Measurements from ENCODE around the gene MS4A6A. TPM values are rescaled to one million over a fixed set of nuclear protein-coding genes. Genes with fewer than 3 reads are reported as not detected.

MS4A6A gene
- polyA plus RNA-seq, 1 of the 3 experiments (the other 2 are of a cell fraction): not detected

DNA sequence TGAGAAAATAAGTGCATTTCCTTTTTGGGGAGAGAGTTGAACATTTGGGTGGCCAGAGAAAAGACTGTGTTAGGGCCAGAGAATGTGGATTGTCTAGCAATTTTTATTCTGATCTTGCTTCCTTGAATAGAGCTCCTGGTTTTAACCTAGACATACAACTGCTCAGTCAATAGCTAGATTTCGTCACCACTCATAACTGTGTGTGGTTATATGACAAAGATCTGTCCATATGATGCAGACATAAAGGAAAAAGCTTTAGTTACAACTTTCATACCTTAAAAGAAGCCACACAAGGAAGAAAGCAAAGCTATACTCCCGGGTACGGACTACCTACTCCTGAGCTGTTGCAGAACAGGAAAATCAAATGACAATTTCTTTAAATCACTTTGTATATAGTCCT, 37.2 kb downstream of the MS4A6A start:
- POLR2A ChIA-PET: no interaction called here
- no peaks in the 10 kb centered on the region for H3K4me1 ChIP-seq (ENCODE audit: control insufficient read depth in 1 of 2, insufficient read depth in 2 of 2, low read depth in 1 of 2, low read length in 1 of 2)
- 3% methylated on average over 3 of the region's 3 CpGs for WGBS (ENCODE audit: low lambda C conversion rate)

DNA sequence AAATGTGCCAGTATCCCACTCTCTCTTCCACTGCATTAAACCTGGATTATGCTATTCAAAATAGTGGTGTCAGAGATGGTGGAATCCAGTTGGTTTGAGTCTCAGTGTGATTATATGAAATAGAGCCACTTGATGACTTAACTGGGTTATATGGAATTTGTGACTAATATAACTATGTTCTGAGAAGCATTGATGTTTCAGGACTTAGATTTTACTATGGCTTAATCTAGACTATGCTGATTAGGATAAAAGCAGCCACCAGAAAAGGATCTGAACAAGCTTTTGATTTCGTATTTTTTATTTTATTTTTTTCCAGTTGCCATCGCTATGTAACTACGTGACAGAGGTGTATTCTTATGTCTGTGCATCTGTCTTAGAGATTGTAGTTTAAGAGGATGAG, 39.1 kb downstream of the MS4A6A start:
- no peaks in the 10 kb centered on the region for H3K9me3 ChIP-seq
- no peaks in the 10 kb centered on the region for H3K27me3 ChIP-seq (ENCODE audit: insufficient read depth)
- H3K79me2 ChIP-seq (ENCODE audit: insufficient read depth): no peaks in the 10 kb centered on the region
- POLR2A ChIA-PET: interaction anchor here (0.5 kb wide), 1 partner anchor 1651 kb away, joined by 3 read pairs; no protein-coding TSS in a partner anchor
- H3K4me1 ChIP-seq (ENCODE audit: control insufficient read depth in 1 of 2, insufficient read depth in 2 of 2, low read depth in 1 of 2, low read length in 1 of 2): no peaks in the 10 kb centered on the region
- CTCF ChIA-PET: no interaction called here
- no peak for DNase-seq
- H3K4me2 ChIP-seq: no peak overlapping the region
- H2AFZ ChIP-seq (ENCODE audit: low read depth): no peak overlapping the region
- no peak for TF ChIP-seq NFIC (IDR thresholded peaks at IDR 0.05; ENCODE audit: borderline replicate concordance)
- TF ChIP-seq, protein P1, sequence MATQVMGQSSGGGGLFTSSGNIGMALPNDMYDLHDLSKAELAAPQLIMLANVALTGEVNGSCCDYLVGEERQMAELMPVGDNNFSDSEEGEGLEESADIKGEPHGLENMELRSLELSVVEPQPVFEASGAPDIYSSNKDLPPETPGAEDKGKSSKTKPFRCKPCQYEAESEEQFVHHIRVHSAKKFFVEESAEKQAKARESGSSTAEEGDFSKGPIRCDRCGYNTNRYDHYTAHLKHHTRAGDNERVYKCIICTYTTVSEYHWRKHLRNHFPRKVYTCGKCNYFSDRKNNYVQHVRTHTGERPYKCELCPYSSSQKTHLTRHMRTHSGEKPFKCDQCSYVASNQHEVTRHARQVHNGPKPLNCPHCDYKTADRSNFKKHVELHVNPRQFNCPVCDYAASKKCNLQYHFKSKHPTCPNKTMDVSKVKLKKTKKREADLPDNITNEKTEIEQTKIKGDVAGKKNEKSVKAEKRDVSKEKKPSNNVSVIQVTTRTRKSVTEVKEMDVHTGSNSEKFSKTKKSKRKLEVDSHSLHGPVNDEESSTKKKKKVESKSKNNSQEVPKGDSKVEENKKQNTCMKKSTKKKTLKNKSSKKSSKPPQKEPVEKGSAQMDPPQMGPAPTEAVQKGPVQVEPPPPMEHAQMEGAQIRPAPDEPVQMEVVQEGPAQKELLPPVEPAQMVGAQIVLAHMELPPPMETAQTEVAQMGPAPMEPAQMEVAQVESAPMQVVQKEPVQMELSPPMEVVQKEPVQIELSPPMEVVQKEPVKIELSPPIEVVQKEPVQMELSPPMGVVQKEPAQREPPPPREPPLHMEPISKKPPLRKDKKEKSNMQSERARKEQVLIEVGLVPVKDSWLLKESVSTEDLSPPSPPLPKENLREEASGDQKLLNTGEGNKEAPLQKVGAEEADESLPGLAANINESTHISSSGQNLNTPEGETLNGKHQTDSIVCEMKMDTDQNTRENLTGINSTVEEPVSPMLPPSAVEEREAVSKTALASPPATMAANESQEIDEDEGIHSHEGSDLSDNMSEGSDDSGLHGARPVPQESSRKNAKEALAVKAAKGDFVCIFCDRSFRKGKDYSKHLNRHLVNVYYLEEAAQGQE (IDR thresholded peaks at IDR 0.05; ENCODE audit: low read depth, low read length): no peak
- TF ChIP-seq FOSL2 (IDR thresholded peaks at IDR 0.05; ENCODE audit: borderline replicate concordance, low read depth): no peak
- no peak for TF ChIP-seq MEF2A (IDR thresholded peaks at IDR 0.05; ENCODE audit: borderline replicate concordance, low read depth)
- TF ChIP-seq, protein P2, sequence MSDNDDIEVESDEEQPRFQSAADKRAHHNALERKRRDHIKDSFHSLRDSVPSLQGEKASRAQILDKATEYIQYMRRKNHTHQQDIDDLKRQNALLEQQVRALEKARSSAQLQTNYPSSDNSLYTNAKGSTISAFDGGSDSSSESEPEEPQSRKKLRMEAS (IDR thresholded peaks at IDR 0.05; ENCODE audit: low read depth): no peak
- no peak for TF ChIP-seq RFX5 (IDR thresholded peaks at IDR 0.05; ENCODE audit: low read length)
- TF ChIP-seq TEAD4 (IDR thresholded peaks at IDR 0.05; ENCODE audit: borderline replicate concordance, insufficient read depth): no peak
- no peak for TF ChIP-seq JUND (IDR thresholded peaks at IDR 0.05)
- TF ChIP-seq CHD2 (IDR thresholded peaks at IDR 0.05; ENCODE audit: low read length, partially characterized antibody): no peak
- TF ChIP-seq TAF1 (IDR thresholded peaks at IDR 0.05; ENCODE audit: borderline replicate concordance, low read depth, low read length): no peak
- TF ChIP-seq, protein P3, sequence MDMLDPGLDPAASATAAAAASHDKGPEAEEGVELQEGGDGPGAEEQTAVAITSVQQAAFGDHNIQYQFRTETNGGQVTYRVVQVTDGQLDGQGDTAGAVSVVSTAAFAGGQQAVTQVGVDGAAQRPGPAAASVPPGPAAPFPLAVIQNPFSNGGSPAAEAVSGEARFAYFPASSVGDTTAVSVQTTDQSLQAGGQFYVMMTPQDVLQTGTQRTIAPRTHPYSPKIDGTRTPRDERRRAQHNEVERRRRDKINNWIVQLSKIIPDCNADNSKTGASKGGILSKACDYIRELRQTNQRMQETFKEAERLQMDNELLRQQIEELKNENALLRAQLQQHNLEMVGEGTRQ (IDR thresholded peaks at IDR 0.05; ENCODE audit: borderline replicate concordance, low read depth, low read length): no peak
- no peak for TF ChIP-seq SIN3A (IDR thresholded peaks at IDR 0.05; ENCODE audit: borderline replicate concordance, low read depth, low read length)
- no peak for TF ChIP-seq RAD21 (IDR thresholded peaks at IDR 0.05; ENCODE audit: low read length)
- no peak for TF ChIP-seq RXRA (IDR thresholded peaks at IDR 0.05; ENCODE audit: borderline replicate concordance, low read depth)
- TF ChIP-seq NRF1 (IDR thresholded peaks at IDR 0.05; ENCODE audit: low read depth, low read length): no peak
- H3K9me2 ChIP-seq: no peaks in the 10 kb centered on the region
- no peak overlapping the region for H3K27ac ChIP-seq (ENCODE audit: low read depth in 2 of 2, low read length in 1 of 2)
- no peak overlapping the region for H3K4me3 ChIP-seq (ENCODE audit: low read depth in 2 of 2, low read length in 1 of 2)
- H4K20me1 ChIP-seq (ENCODE audit: insufficient read depth): no peaks in the 10 kb centered on the region
- 35% methylated on average over 3 of the region's 3 CpGs for WGBS (ENCODE audit: low lambda C conversion rate)
- H3K36me3 ChIP-seq (replicated peaks in 1 of 2; ENCODE audit: control insufficient read depth in 1 of 2, insufficient read depth in 2 of 2, low read length in 1 of 2): no peaks in the 10 kb centered on the region
- H3K9ac ChIP-seq: no peak overlapping the region
- H3F3A ChIP-seq (replicated peaks; ENCODE audit: insufficient read depth): no peaks in the 10 kb centered on the region

More for the DNA sequence above, 37.2 kb downstream of the MS4A6A start:
- Histone ChIP-seq H3K4me3 (ENCODE audit: low read depth in 2 of 2, low read length in 1 of 2) (no peak overlapping the region), H3K9me3 (no peaks in the 10 kb centered on the region), H3K9me2 (no peaks in the 10 kb centered on the region), H3K36me3 (replicated peaks in 1 of 2; ENCODE audit: control insufficient read depth in 1 of 2, insufficient read depth in 2 of 2, low read length in 1 of 2) (no peaks in the 10 kb centered on the region), H3K79me2 (ENCODE audit: insufficient read depth) (no peaks in the 10 kb centered on the region), H3F3A (replicated peaks; ENCODE audit: insufficient read depth) (no peaks in the 10 kb centered on the region), H2AFZ (ENCODE audit: low read depth) (0 out of 2 replicates have a peak overlapping the region, but pooled peaks have one; percentile 22), H3K27me3 (ENCODE audit: insufficient read depth) (no peaks in the 10 kb centered on the region), H3K27ac (ENCODE audit: low read depth in 2 of 2, low read length in 1 of 2) (no peak overlapping the region), H4K20me1 (ENCODE audit: insufficient read depth) (no peaks in the 10 kb centered on the region), H3K9ac (no peak overlapping the region), H3K4me2 (no peak overlapping the region)
- CTCF ChIA-PET: interaction anchor here (0.9 kb wide), 1 partner anchor 48 kb away, joined by 4 read pairs; no protein-coding TSS in a partner anchor
- DNase-seq: no peak
- no peak for TF ChIP-seq MXI1 (IDR thresholded peaks at IDR 0.05; ENCODE audit: low read depth, low read length)
- no peak for TF ChIP-seq GATA2 (CRISPR knock-in tag; IDR thresholded peaks at IDR 0.05)
- TF ChIP-seq, protein P4, sequence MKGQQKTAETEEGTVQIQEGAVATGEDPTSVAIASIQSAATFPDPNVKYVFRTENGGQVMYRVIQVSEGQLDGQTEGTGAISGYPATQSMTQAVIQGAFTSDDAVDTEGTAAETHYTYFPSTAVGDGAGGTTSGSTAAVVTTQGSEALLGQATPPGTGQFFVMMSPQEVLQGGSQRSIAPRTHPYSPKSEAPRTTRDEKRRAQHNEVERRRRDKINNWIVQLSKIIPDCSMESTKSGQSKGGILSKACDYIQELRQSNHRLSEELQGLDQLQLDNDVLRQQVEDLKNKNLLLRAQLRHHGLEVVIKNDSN (IDR thresholded peaks at IDR 0.05; ENCODE audit: borderline replicate concordance, low read depth): no peak
- no peak for TF ChIP-seq NFIC (IDR thresholded peaks at IDR 0.05; ENCODE audit: borderline replicate concordance)
- TF ChIP-seq TAF1 (IDR thresholded peaks at IDR 0.05; ENCODE audit: borderline replicate concordance, low read depth, low read length): no peak
- TF ChIP-seq EP300 (IDR thresholded peaks at IDR 0.05; ENCODE audit: borderline replicate concordance in 1 of 2, low read depth in 1 of 2, low read length in 1 of 2): no peak
